Esophagus squamous epithelium (tissue), 4 donors: ENCODE results near the gene CPNE5.

Experiments
- CTCF ChIP-seq, 6 experiments: fragments of 450-650 bp in 4 of 6; fragments of 200-600 bp in 2 of 6; sonication (generic) in 2 of 6; IDR thresholded peaks; one replicate each; pipeline ENCODE4 v1.5.1; 2016 to 2019; ENCODE audit warnings: antibody characterized with exemption in 6 of 6, mild to moderate bottlenecking in 4 of 6, moderate library complexity in 4 of 6
- POLR2A ChIP-seq, 4 donors: fragments of 450-650 bp; IDR thresholded peaks; one replicate each; pipeline ENCODE4 v1.6.1; 2017; ENCODE audit warnings: antibody characterized with exemption in 4 of 4, mild to moderate bottlenecking in 4 of 4, moderate library complexity in 3 of 4

GRCh38 chr6:36746251-36746650 is 93.0 kb downstream of the CPNE5 start:
- no peak for TF ChIP-seq CTCF (IDR thresholded peaks at IDR 0.05)
- no peak for TF ChIP-seq POLR2A (IDR thresholded peaks at IDR 0.05)
